Anterior cingulate cortex (tissue), 58 donors: ENCODE data around the gene POLR2E.
"Not testable (repeated sequence)": the region's sequence is repeated elsewhere in the genome, so short reads cannot be mapped to it uniquely, and the experiment has no call there.

Experiments
- DNase-seq, 58 donors: peaks; one replicate each; lab custom pipeline; 2025; lab: John Stamatoyannopoulos, UW

POLR2E gene

GRCh38 chr19:1094978-1095701, at the start of gene POLR2E:
Gene POLR2E, minus strand, starts transcription at chr19:1095375. Its CDS starts 60 bp downstream, at chr19:1095315.
- DNase-seq, result peak; percentile 85 to 99 (median 98)

GRCh38 chr19:1144741-1145140, 49.6 kb upstream of the POLR2E start:
- no peak for DNase-seq

- DNase-seq, result no peak
Observed at GRCh38 chr19:1143828-1144399, 48.7 kb upstream of the POLR2E start.

- peak in 1 of 58 donors; percentile 17 for DNase-seq
Observed at GRCh38 chr19:1141944-1142343, 46.8 kb upstream of the POLR2E start.

GRCh38 chr19:1140272-1141027, 45.3 kb upstream of the POLR2E start:
- no peak for DNase-seq

- DNase-seq, result no peak
Observed at GRCh38 chr19:1139126-1139525, 44.0 kb upstream of the POLR2E start.

GRCh38 chr19:1138121-1138520, 42.9 kb upstream of the POLR2E start:
- DNase-seq, result no peak

GRCh38 chr19:1136621-1137317, 41.6 kb upstream of the POLR2E start:
- DNase-seq, result no peak

- no peak for DNase-seq
Observed at GRCh38 chr19:1136201-1136600, 41.0 kb upstream of the POLR2E start.

GRCh38 chr19:1135454-1135853, 40.3 kb upstream of the POLR2E start:
- no peak for DNase-seq

- DNase-seq, result no peak
Observed at GRCh38 chr19:1134431-1134830, 39.3 kb upstream of the POLR2E start.

GRCh38 chr19:1133471-1133929, 38.3 kb upstream of the POLR2E start:
- peak in 1 of 58 donors; percentile 26 for DNase-seq

GRCh38 chr19:1132552-1133383, 37.6 kb upstream of the POLR2E start:
- DNase-seq, result no peak

GRCh38 chr19:1131718-1132551, 36.8 kb upstream of the POLR2E start:
- peak in 33 of 58 donors; percentile 8 to 66 (median 25) for DNase-seq

- DNase-seq, result no peak
Observed at GRCh38 chr19:1130771-1131717, 35.9 kb upstream of the POLR2E start.

GRCh38 chr19:1129535-1129934, 34.4 kb upstream of the POLR2E start:
- DNase-seq, result no peak

GRCh38 chr19:1129084-1129483, 33.9 kb upstream of the POLR2E start:
- not testable (repeated sequence) for DNase-seq

- no peak for DNase-seq
Observed at GRCh38 chr19:1128106-1128505, 32.9 kb upstream of the POLR2E start.
